ENCODE measurements around the gene MST1R. TPM values are rescaled to one million over a fixed set of nuclear protein-coding genes. Genes with fewer than 3 reads are reported as not detected.

MST1R gene
- total and polyA plus RNA-seq, 2 experiments from 2014 or later, result 3.7 to 3.9 TPM

DNA sequence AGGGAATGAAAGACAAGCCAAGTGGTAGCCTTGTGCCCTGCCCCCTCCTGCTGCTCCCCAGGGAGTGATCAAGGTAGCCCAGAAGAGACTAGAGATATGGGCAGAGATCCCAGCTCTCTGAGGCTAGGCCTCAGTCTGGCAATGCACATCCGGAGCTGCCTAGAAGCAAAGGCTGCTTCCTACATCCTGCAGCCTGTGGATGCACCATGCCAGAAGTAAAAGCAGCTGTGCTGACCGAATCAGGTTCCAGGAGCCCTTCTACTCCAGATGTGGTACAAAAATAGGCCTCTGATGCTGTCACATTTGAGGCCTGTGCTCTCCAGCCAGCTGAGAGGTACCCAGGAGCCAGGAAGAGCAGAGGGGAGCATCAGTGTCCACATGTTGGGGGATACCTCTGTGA lies 63.3 kb downstream of the MST1R start (continued):
- TF ChIP-seq REST (IDR thresholded peaks at IDR 0.05; ENCODE audit: unreplicated experiment) (no peak), STAT1 (IDR thresholded peaks at IDR 0.05; ENCODE audit: unreplicated experiment) (no peak), JUNB (IDR thresholded peaks at IDR 0.05; ENCODE audit: unreplicated experiment) (no peak), CREB1 (CRISPR knock-in tag; IDR thresholded peaks at IDR 0.05; ENCODE audit: low read depth) (no peak), NANOG (IDR thresholded peaks at IDR 0.05; ENCODE audit: borderline replicate concordance) (no peak)

DNA sequence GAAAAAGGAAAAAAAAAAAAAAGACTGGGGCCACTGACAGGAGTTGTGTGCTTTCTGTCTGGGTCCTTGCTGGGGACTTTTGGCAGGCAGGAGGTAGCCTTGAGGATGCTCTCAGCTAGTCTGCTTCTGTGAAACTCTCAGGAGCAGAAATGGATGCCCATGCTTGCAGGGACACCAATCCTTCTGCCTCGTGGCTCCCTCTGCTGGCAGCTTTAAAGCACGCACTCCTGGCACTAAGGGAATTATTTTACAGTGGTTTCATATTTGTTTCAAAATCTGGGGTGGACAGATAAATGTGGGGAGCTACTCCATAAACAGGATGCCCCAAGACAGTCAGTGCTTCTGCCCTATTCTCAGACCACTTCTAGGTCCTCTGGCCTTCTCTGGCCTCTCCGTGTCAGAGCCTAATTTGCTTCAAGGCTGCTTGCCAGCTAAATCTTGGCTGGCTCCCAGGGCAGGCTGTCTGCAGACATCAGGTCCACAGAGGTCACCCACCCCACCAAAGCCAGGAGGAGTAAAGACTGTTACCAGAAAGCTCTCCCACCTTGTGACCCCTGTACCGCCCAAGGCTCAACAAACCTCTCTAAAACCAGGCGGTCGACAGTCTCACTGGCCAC lies 64.4 kb downstream of the MST1R start:
- Histone ChIP-seq H3K4me2 (no peak overlapping the region), H3K27me3 (ENCODE audit: insufficient read depth) (no peaks in the 10 kb centered on the region), H3K9me2 (ENCODE audit: insufficient read depth) (no peaks in the 10 kb centered on the region), H3F3A (replicated peaks; ENCODE audit: low read depth) (no peaks in the 10 kb centered on the region), H3K4me1 (ENCODE audit: insufficient read depth) (no peaks in the 10 kb centered on the region), H2AFZ (no peak overlapping the region), H4K20me1 (replicated peaks; ENCODE audit: insufficient read depth) (no peaks in the 10 kb centered on the region; the same call in 1 of the 2 replicates), H3K4me3 (no peak overlapping the region), H3K27ac (ENCODE audit: low read depth) (no peak overlapping the region), H3K79me2 (replicated peaks; ENCODE audit: insufficient read depth) (no peaks in the 10 kb centered on the region), H3K36me3 (ENCODE audit: insufficient read depth) (0 out of 2 replicates have a peak, but pooled peaks cover 8% of the 10 kb centered on the region)
- peaks cover 7% of the 10 kb centered on the region for H3K27me3 Mint-ChIP-seq (ENCODE audit: insufficient read depth, low read depth, poor library complexity)
- TF ChIP-seq JUNB (IDR thresholded peaks at IDR 0.05; ENCODE audit: unreplicated experiment) (no peak), CTCF (conservative IDR thresholded peaks at IDR 0.05; ENCODE audit: low read depth in 2 of 2) (peak; percentile 95)
- H3K9me3 Mint-ChIP-seq, result no peaks in the 10 kb centered on the region; the same call in 2 of the 3 replicates
- peaks cover 66% of the 10 kb centered on the region for H3K36me3 Mint-ChIP-seq (ENCODE audit: low read depth)
- DNase-seq (ENCODE audit: low spot score), result peak; percentile 89
- no peak overlapping the region; the same call in 2 of the 3 replicates for H3K4me3 Mint-ChIP-seq
- peaks cover 18% of the 10 kb centered on the region for H3K4me1 Mint-ChIP-seq
- ATAC-seq, result peak; percentile 83
- no peak overlapping the region for H3K27ac Mint-ChIP-seq

Small RNAs within 50 kb of the gene (small RNA-seq; reads per million reads assigned to genes)
- not detected for gene RN7SL217P (ENCODE audit: low replicate concordance)

Other genes with a start within 250 kb of the MST1R start
- 202 and 264 TPM in 2 replicates for gene APEH, start 229.5 kb downstream of the MST1R start, total RNA-seq (2014; rRNA removed; shearing (Covaris generic))
- 170 and 178 TPM in 2 replicates for gene APEH, start 229.5 kb downstream of the MST1R start, polyA plus RNA-seq (2016; fragmentation: Nextera tagmentation; extraction: Ambion mirVana)
- 8.7 and 11.1 TPM in 2 replicates for gene MST1, start 214.4 kb downstream of the MST1R start, total RNA-seq (2014; rRNA removed; shearing (Covaris generic))
- 5.0 and 5.9 TPM in 2 replicates for gene MST1, start 214.4 kb downstream of the MST1R start, polyA plus RNA-seq (2016; fragmentation: Nextera tagmentation; extraction: Ambion mirVana)
- 24.4 and 32.5 TPM in 2 replicates for gene RNF123, start 214.3 kb downstream of the MST1R start, total RNA-seq (2014; rRNA removed; shearing (Covaris generic))
- gene RNF123, start 214.3 kb downstream of the MST1R start, polyA plus RNA-seq (2016; fragmentation: Nextera tagmentation; extraction: Ambion mirVana), result 13.2 and 14.6 TPM in 2 replicates
- gene AMIGO3, start 184.2 kb downstream of the MST1R start, total RNA-seq (2014; rRNA removed; shearing (Covaris generic)), result 8.2 and 10.4 TPM in 2 replicates
- 2.9 and 3.5 TPM in 2 replicates for gene AMIGO3, start 184.2 kb downstream of the MST1R start, polyA plus RNA-seq (2016; fragmentation: Nextera tagmentation; extraction: Ambion mirVana)
- gene GMPPB, start 179.9 kb downstream of the MST1R start, total RNA-seq (2014; rRNA removed; shearing (Covaris generic)), result 29.4 and 36.1 TPM in 2 replicates
- gene GMPPB, start 179.9 kb downstream of the MST1R start, polyA plus RNA-seq (2016; fragmentation: Nextera tagmentation; extraction: Ambion mirVana), result 7.8 and 10.2 TPM in 2 replicates
- 35.5 and 38.4 TPM in 2 replicates for gene IP6K1, start 117.3 kb downstream of the MST1R start, total RNA-seq (2014; rRNA removed; shearing (Covaris generic))
- 8.3 and 10.7 TPM in 2 replicates for gene IP6K1, start 117.3 kb downstream of the MST1R start, polyA plus RNA-seq (2016; fragmentation: Nextera tagmentation; extraction: Ambion mirVana)
- 0.24 TPM in 1 of 2 replicates, not detected in the other for gene CDHR4, start 104.0 kb downstream of the MST1R start, total RNA-seq (2014; rRNA removed; shearing (Covaris generic))
- 0.26 and 0.28 TPM in 2 replicates for gene CDHR4, start 104.0 kb downstream of the MST1R start, polyA plus RNA-seq (2016; fragmentation: Nextera tagmentation; extraction: Ambion mirVana)
- gene INKA1, start 100.6 kb downstream of the MST1R start, total RNA-seq (2014; rRNA removed; shearing (Covaris generic)), result 4.0 and 4.9 TPM in 2 replicates
- gene INKA1, start 100.6 kb downstream of the MST1R start, polyA plus RNA-seq (2016; fragmentation: Nextera tagmentation; extraction: Ambion mirVana), result 3.7 and 5.0 TPM in 2 replicates
- gene UBA7, start 89.9 kb downstream of the MST1R start, total RNA-seq (2014; rRNA removed; shearing (Covaris generic)), result 0.14 and 0.50 TPM in 2 replicates
- gene UBA7, start 89.9 kb downstream of the MST1R start, polyA plus RNA-seq (2016; fragmentation: Nextera tagmentation; extraction: Ambion mirVana), result 0.40 and 0.50 TPM in 2 replicates
- 13.4 and 15.3 TPM in 2 replicates for gene TRAIP, start 47.3 kb downstream of the MST1R start, total RNA-seq (2014; rRNA removed; shearing (Covaris generic))
- 16.6 and 19.5 TPM in 2 replicates for gene TRAIP, start 47.3 kb downstream of the MST1R start, polyA plus RNA-seq (2016; fragmentation: Nextera tagmentation; extraction: Ambion mirVana)
- 80.1 and 83.0 TPM in 2 replicates for gene CAMKV, start 34.0 kb downstream of the MST1R start, total RNA-seq (2014; rRNA removed; shearing (Covaris generic))
- gene CAMKV, start 34.0 kb downstream of the MST1R start, polyA plus RNA-seq (2016; fragmentation: Nextera tagmentation; extraction: Ambion mirVana), result 32.7 and 38.3 TPM in 2 replicates
- 12.1 and 13.3 TPM in 2 replicates for gene MON1A, start 25.9 kb upstream of the MST1R start, total RNA-seq (2014; rRNA removed; shearing (Covaris generic))
- 5.5 and 6.4 TPM in 2 replicates for gene MON1A, start 25.9 kb upstream of the MST1R start, polyA plus RNA-seq (2016; fragmentation: Nextera tagmentation; extraction: Ambion mirVana)
- 62.0 and 66.6 TPM in 2 replicates for gene RBM6, start 36.3 kb upstream of the MST1R start, total RNA-seq (2014; rRNA removed; shearing (Covaris generic))
- gene RBM6, start 36.3 kb upstream of the MST1R start, polyA plus RNA-seq (2016; fragmentation: Nextera tagmentation; extraction: Ambion mirVana), result 76.2 and 97.6 TPM in 2 replicates
- 111 and 130 TPM in 2 replicates for gene RBM5, start 185.0 kb upstream of the MST1R start, total RNA-seq (2014; rRNA removed; shearing (Covaris generic))
- 31.8 and 44.9 TPM in 2 replicates for gene RBM5, start 185.0 kb upstream of the MST1R start, polyA plus RNA-seq (2016; fragmentation: Nextera tagmentation; extraction: Ambion mirVana)